GM18507 (cell line): ENCODE measurements around the gene GSX2.

Source experiments
- DNase-seq: peaks from one replicate; pipeline ENCODE4 v3.0.0; 2011; ENCODE audit warnings: low read depth; ENCODE audit not compliant: insufficient read length; ENCODE audit errors: extremely low spot score
- FAIRE-seq: peaks from 2 replicates; lab custom pipeline; 2011; peaks lifted over from hg19 to GRCh38; lab: Jason Lieb, UNC

The GSX2 gene

DNA sequence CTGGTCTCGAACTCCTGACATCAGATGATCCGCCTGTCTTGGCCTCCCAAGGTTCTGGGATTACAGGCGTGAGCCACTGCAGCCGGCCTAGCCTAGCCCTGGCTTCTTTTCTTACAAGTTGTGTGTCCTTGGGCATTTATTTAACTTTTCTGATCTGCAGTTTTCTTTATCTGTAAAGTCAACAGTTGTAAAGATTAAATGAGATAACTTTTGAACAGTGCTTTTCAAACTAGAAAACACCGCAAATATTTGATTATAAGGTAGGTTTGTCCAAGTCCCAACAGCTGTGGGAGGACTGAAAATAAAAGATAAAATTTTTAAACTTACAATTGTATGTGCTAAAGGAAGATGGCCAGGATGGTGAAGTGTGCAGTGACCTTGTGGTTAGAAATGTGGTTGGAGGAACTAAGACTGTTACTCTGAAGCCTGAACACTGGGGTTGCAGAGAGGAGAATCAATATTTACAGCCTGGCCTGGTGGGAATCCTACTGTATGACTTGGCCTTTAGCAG lies 44.8 kb downstream of the GSX2 start:
- DNase-seq (no peak), FAIRE-seq (no peak)

DNA sequence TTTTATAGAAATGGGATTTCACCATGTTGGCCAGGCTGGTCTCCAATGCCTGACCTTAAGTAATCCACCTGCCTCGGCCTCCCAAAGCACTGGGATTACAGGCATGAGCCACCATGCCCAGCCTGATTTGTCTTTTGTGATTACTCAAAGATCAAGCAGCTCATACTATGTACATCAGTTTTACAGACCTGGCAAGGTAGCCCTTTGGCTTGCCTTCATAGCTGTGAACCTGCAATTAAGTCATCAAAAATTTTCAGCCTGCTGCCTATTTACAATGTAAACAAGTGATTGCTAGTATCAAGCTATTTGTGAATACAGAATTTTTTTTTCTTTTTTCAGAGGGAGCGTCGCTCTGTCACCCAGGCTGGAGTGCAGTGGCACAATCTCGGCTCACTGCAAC lies 46.2 kb downstream of the GSX2 start:
- FAIRE-seq (no peak), DNase-seq (no peak)

DNA sequence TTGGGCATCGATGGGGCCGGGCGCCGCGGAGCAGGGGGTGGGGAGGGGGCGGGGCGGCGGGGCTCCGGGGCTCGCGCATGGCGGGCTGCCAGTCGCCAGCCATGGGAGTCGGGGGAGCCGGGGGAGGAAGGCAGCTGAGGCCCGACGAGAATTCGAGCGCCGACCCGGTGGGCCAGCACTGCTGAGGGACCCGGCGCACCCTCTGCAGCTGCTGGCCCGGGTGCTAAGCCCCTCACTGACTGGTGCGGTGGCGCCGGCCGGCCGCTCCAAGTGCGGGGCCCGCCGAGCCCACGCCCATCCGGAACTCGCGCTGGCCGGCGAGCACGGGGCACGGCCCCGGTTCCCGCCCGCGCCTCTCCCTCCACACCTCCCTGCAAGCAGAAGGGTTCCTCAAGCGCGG lies 49.4 kb downstream of the GSX2 start:
- DNase-seq (no peak), FAIRE-seq (no peak)
